ENCODE data around the gene DTNB. TPM values are rescaled to one million over a fixed set of nuclear protein-coding genes. Genes with fewer than 3 reads are reported as not detected.

Gene DTNB
- total RNA-seq, 1 experiment from 2014 or later = 7.7 TPM

- DNase-seq (ENCODE audit: low spot score) = peak; percentile 74
These were observed 330.8 kb downstream of the DTNB start for GRCh38 chr2:25342372-25343186.

- DNase-seq (ENCODE audit: low spot score) = peak; percentile 39
These were observed 331.5 kb downstream of the DTNB start, which contains the start of gene DNMT3A for GRCh38 chr2:25341753-25342371. TSS of gene DNMT3A (minus strand) at chr2:25341925. CDS start at chr2:25313984, 27,941 bp downstream.

- DNase-seq (ENCODE audit: low spot score) = no peak
These were observed 332.2 kb downstream of the DTNB start for GRCh38 chr2:25341011-25341727.

- DNase-seq (ENCODE audit: low spot score) = no peak
These were observed 333.0 kb downstream of the DTNB start for GRCh38 chr2:25340181-25340921.

- DNase-seq (ENCODE audit: low spot score) = no peak
These were observed 333.6 kb downstream of the DTNB start for GRCh38 chr2:25339791-25340180.

- no peak for DNase-seq (ENCODE audit: low spot score)
These were observed 334.1 kb downstream of the DTNB start for GRCh38 chr2:25339211-25339674.

GRCh38 chr2:25338401-25338800 is 335.0 kb downstream of the DTNB start:
- DNase-seq (ENCODE audit: low spot score) = no peak

- DNase-seq (ENCODE audit: low spot score) = no peak
These were observed 335.5 kb downstream of the DTNB start for GRCh38 chr2:25337891-25338290.

- DNase-seq (ENCODE audit: low spot score) = no peak
These were observed 336.1 kb downstream of the DTNB start for GRCh38 chr2:25337276-25337675.

GRCh38 chr2:25336383-25336841 is 337.0 kb downstream of the DTNB start:
- DNase-seq (ENCODE audit: low spot score) = no peak

GRCh38 chr2:25335971-25336370 is 337.4 kb downstream of the DTNB start:
- DNase-seq (ENCODE audit: low spot score) = no peak

- no peak for DNase-seq (ENCODE audit: low spot score)
These were observed 338.2 kb downstream of the DTNB start for GRCh38 chr2:25335204-25335603.

GRCh38 chr2:25334482-25334881 is 338.9 kb downstream of the DTNB start:
- DNase-seq (ENCODE audit: low spot score) = no peak

GRCh38 chr2:25333981-25334380 is 339.4 kb downstream of the DTNB start:
- DNase-seq (ENCODE audit: low spot score) = no peak

GRCh38 chr2:25332571-25332970 is 340.8 kb downstream of the DTNB start:
- DNase-seq (ENCODE audit: low spot score) = no peak

- DNase-seq (ENCODE audit: low spot score) = no peak
These were observed 341.6 kb downstream of the DTNB start for GRCh38 chr2:25331686-25332365.

GRCh38 chr2:25330937-25331336 is 342.4 kb downstream of the DTNB start:
- no peak for DNase-seq (ENCODE audit: low spot score)

- DNase-seq (ENCODE audit: low spot score) = no peak
These were observed 343.1 kb downstream of the DTNB start for GRCh38 chr2:25330273-25330672.

GRCh38 chr2:25328152-25329085 is 345.0 kb downstream of the DTNB start:
- no peak for DNase-seq (ENCODE audit: low spot score)

All from A172 (cell line).